Astrocyte (in vitro differentiated cells and primary cell): ENCODE measurements around the gene LRRIQ1. TPM values are rescaled to one million over a fixed set of nuclear protein-coding genes. Genes with fewer than 3 reads are reported as not detected.

Experiments used
- DNase-seq: peaks from one replicate; pipeline ENCODE4 v3.0.0-alpha.2; 2010; ENCODE audit warnings: low read depth
- FAIRE-seq: peaks from 2 replicates; lab custom pipeline; 2011; peaks lifted over from hg19 to GRCh38; lab: Jason Lieb, UNC
- H2AFZ ChIP-seq: 2 replicates; pipeline ENCODE4 v1.6.0; 2012; ENCODE audit warnings: low read depth, low read length, inconsistent platforms
- H3K27ac ChIP-seq: 2 replicates; pipeline ENCODE4 v1.5.1; 2011; ENCODE audit warnings: low read depth, low read length, inconsistent platforms
- H3K27me3 ChIP-seq: 2 replicates; pipeline ENCODE4 v1.6.0; 2011; ENCODE audit warnings: low read length, inconsistent platforms; ENCODE audit not compliant: insufficient read depth
- H3K36me3 ChIP-seq: 2 replicates; pipeline ENCODE4 v1.5.1; 2011; ENCODE audit warnings: low read length, inconsistent platforms; ENCODE audit not compliant: insufficient read depth
- H3K4me1 ChIP-seq: 2 replicates; pipeline ENCODE4 v1.5.1; 2011; ENCODE audit warnings: low read length, inconsistent platforms; ENCODE audit not compliant: insufficient read depth
- H3K4me2 ChIP-seq: 2 replicates; pipeline ENCODE4 v1.6.0; 2012; ENCODE audit warnings: low read length, inconsistent platforms
- H3K4me3 ChIP-seq: 2 replicates; pipeline ENCODE4 v1.5.1; 2011; ENCODE audit warnings: low read depth, mild to moderate bottlenecking, low read length, inconsistent platforms; ENCODE audit not compliant: insufficient read depth
- H3K79me2 ChIP-seq: 2 replicates; pipeline ENCODE4 v1.6.0; 2012; ENCODE audit warnings: mild to moderate bottlenecking, low read length, inconsistent platforms; ENCODE audit not compliant: insufficient read depth
- H3K9ac ChIP-seq: 2 replicates; pipeline ENCODE4 v1.6.0; 2012; ENCODE audit warnings: mild to moderate bottlenecking, low read length, inconsistent platforms
- H3K9me3 ChIP-seq: 2 replicates; pipeline ENCODE4 v1.5.1; 2012; ENCODE audit warnings: low read depth, mild to moderate bottlenecking, low read length, inconsistent platforms; ENCODE audit not compliant: insufficient read depth
- H4K20me1 ChIP-seq: 2 replicates; pipeline ENCODE4 v1.6.0; 2012; ENCODE audit warnings: low read length, inconsistent platforms; ENCODE audit not compliant: insufficient read depth
- H3K27ac Mint-ChIP-seq: one replicate; pipeline ENCODE4 v1.8.0; 2021; ENCODE audit warnings: mild to moderate bottlenecking, mixed read lengths; ENCODE audit not compliant: unreplicated experiment
- H3K27me3 Mint-ChIP-seq: one replicate; pipeline ENCODE4 v1.8.0; 2021; ENCODE audit warnings: low read depth, mixed read lengths; ENCODE audit not compliant: unreplicated experiment
- H3K36me3 Mint-ChIP-seq: one replicate; pipeline ENCODE4 v1.8.0; 2021; ENCODE audit warnings: low read depth, mixed read lengths; ENCODE audit not compliant: unreplicated experiment
- H3K4me1 Mint-ChIP-seq: one replicate; pipeline ENCODE4 v1.8.0; 2021; ENCODE audit warnings: low read depth, mixed read lengths; ENCODE audit not compliant: unreplicated experiment
- H3K4me3 Mint-ChIP-seq: one replicate; pipeline ENCODE4 v1.8.0; 2021; ENCODE audit warnings: mild to moderate bottlenecking, moderate library complexity, mixed read lengths; ENCODE audit not compliant: unreplicated experiment
- H3K9me3 Mint-ChIP-seq: one replicate; pipeline ENCODE4 v1.8.0; 2021; ENCODE audit warnings: mild to moderate bottlenecking, mixed read lengths; ENCODE audit not compliant: unreplicated experiment
- EZH2 ChIP-seq: IDR thresholded peaks from 2 replicates; pipeline ENCODE4 v1.6.1; 2012; ENCODE audit warnings: mild to moderate bottlenecking, low read length, inconsistent platforms; ENCODE audit not compliant: insufficient read depth
- total RNA-seq: library from RNA; stranded (reverse); gene quantifications from 2 replicates; pipeline ENCODE4 v1.2.1, GENCODE V29; 2021
- TF ChIP-seq, protein P1 (sequence below): IDR thresholded peaks from 2 replicates; pipeline ENCODE4 v1.5.1; 2011; ENCODE audit warnings: low read depth, mild to moderate bottlenecking, inconsistent platforms, low read length, moderate library complexity; ENCODE audit not compliant: insufficient read depth

Gene LRRIQ1
- total RNA-seq, 1 donor from 2014 or later: 1.9 TPM

DNA sequence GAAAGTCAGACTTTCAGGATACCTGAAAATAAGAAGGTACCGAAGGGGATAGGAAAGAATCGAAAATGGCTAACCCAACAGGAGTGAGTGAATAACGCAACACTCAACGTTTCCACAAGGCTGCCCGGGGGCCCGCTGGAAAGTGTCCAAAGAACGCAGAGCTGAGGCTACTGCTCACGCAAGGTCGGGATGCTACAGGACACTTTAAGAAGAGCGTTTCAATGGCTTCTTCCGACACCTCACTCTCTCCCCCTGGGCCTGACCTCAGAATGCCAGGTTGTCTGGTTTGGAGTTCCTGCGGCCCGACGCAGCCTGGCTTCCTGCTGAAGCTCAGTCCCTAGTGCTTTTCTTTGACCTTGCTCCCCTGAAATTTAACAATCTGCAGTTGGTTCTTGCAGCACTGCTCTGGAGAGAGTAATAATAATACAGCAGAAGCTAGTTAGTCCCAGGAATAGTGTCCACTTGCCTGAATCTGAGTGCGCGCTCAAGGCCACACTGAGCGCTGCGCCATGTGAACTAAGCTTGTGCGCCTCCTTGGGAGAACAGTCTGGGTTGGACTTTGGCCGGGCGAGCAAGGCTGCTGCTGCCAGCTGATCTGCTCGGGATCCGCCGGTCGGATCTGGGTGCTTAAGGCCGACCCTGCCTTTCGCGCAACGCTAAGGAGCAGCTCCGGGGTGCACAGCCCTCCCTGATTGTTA, 241.9 kb downstream of the LRRIQ1 start:
- Histone ChIP-seq H3K36me3 (no peaks in the 10 kb centered on the region), H4K20me1 (no peaks in the 10 kb centered on the region), H3K27ac (no peak overlapping the region), H3K9me3 (peaks cover 2% of the 10 kb centered on the region), H3K4me3 (no peak overlapping the region), H3K4me1 (peaks cover 15% of the 10 kb centered on the region), H3K79me2 (no peaks in the 10 kb centered on the region), H3K9ac (no peak overlapping the region), H3K27me3 (peaks cover 91% of the 10 kb centered on the region), H2AFZ (no peak overlapping the region), H3K4me2 (no peak overlapping the region)
- Mint-ChIP-seq H3K27me3 (peaks cover 60% of the 10 kb centered on the region), H3K4me3 (no peak overlapping the region), H3K9me3 (peaks cover 9% of the 10 kb centered on the region), H3K4me1 (peaks cover 5% of the 10 kb centered on the region), H3K36me3 (no peaks in the 10 kb centered on the region), H3K27ac (peak overlapping the region; percentile 53)
- FAIRE-seq (no peak), DNase-seq (no peak)
- peak; percentile 24 for TF ChIP-seq EZH2
- TF ChIP-seq, protein P1, sequence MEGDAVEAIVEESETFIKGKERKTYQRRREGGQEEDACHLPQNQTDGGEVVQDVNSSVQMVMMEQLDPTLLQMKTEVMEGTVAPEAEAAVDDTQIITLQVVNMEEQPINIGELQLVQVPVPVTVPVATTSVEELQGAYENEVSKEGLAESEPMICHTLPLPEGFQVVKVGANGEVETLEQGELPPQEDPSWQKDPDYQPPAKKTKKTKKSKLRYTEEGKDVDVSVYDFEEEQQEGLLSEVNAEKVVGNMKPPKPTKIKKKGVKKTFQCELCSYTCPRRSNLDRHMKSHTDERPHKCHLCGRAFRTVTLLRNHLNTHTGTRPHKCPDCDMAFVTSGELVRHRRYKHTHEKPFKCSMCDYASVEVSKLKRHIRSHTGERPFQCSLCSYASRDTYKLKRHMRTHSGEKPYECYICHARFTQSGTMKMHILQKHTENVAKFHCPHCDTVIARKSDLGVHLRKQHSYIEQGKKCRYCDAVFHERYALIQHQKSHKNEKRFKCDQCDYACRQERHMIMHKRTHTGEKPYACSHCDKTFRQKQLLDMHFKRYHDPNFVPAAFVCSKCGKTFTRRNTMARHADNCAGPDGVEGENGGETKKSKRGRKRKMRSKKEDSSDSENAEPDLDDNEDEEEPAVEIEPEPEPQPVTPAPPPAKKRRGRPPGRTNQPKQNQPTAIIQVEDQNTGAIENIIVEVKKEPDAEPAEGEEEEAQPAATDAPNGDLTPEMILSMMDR: no peak

DNA sequence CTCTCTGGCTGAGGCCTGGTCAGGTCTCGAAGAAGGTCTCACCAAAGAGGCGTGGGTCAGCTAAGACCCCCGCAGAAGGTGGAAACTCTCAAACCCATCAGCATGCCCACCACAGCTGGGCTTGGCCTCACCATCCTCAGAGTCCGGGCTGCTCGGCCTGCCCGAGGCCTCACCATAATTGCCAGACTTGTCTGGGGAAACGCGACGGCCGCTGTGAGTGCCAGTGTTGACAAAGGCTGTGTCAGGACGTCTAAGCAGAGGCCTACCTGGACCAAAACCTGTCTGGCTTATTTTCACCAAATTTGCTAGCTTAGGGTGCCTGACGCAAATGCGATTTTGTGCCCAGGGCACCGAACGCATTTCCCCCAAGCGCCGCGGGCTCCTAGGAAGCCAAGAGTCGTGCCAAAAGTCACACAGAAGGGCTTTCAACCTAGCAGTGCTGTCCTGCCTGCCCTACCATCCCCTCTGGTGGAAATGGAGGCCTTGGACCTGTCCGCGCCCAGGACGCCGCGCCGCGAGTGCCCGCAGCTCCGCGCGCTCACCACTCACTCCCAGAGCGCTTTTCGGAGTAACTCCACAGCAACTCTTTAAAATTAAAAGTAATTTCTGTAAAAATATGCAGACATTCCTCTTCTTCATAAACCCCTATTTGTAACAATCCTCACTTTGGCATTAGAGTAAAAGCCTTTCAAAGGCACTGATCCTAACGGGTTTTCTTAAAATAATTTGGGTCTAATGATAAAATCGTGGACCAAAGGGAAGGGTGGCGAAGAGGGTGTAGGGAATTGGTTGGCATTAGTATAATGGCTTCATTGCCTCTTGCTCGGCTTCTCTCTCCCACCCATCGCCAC, 242.7 kb downstream of the LRRIQ1 start:
- Mint-ChIP-seq H3K4me1 (no peaks in the 10 kb centered on the region), H3K4me3 (peak overlapping the region; percentile 99), H3K27me3 (peaks cover 53% of the 10 kb centered on the region), H3K9me3 (peaks cover 9% of the 10 kb centered on the region), H3K27ac (peak overlapping the region; percentile 58), H3K36me3 (no peaks in the 10 kb centered on the region)
- Histone ChIP-seq H3K4me3 (no peak overlapping the region), H3K9ac (no peak overlapping the region), H3K79me2 (no peaks in the 10 kb centered on the region), H3K4me1 (peaks cover 15% of the 10 kb centered on the region), H3K36me3 (no peaks in the 10 kb centered on the region), H4K20me1 (no peaks in the 10 kb centered on the region), H3K27me3 (peaks cover 88% of the 10 kb centered on the region), H3K27ac (no peak overlapping the region), H3K4me2 (peak overlapping the region; percentile 95), H3K9me3 (peaks cover 2% of the 10 kb centered on the region), H2AFZ (peak overlapping the region; percentile 50)
- no peak for FAIRE-seq
- no peak for DNase-seq
- TF ChIP-seq EZH2: no peak
- TF ChIP-seq, protein P1: no peak
